AG10803 (cell line): Measurements from ENCODE around the gene DNLZ.
"Not testable (repeated sequence)": the region's sequence is repeated elsewhere in the genome, so short reads cannot be mapped to it uniquely, and the experiment has no call there.

Experiments used
- DNase-seq: peaks from one replicate; pipeline ENCODE4 v3.0.0; 2010; ENCODE audit warnings: low read depth
- H3K4me3 ChIP-seq: 2 replicates; pipeline ENCODE4 v1.5.1; 2011; ENCODE audit warnings: mild to moderate bottlenecking, low read length, control low read depth
- CTCF ChIP-seq: conservative IDR thresholded peaks from 2 replicates; pipeline ENCODE4 v1.5.1; 2011; ENCODE audit warnings: mild to moderate bottlenecking, low read length, control low read depth, inconsistent platforms

Gene DNLZ

GRCh38 chr9:136352682-136353081 lies 10.9 kb downstream of the DNLZ start:
- H3K4me3 ChIP-seq, result no peak overlapping the region
- no peak for TF ChIP-seq CTCF
- DNase-seq, result no peak

- H3K4me3 ChIP-seq, DNase-seq: not testable (repeated sequence)
Measured at GRCh38 chr9:136351868-136352267, 11.7 kb downstream of the DNLZ start.

- TF ChIP-seq CTCF, result no peak
- H3K4me3 ChIP-seq, result no peak overlapping the region
- no peak for DNase-seq
Measured at GRCh38 chr9:136351252-136351800, 12.2 kb downstream of the DNLZ start.

- no peak overlapping the region for H3K4me3 ChIP-seq
- TF ChIP-seq CTCF, result no peak
- DNase-seq, result no peak
Measured at GRCh38 chr9:136349546-136349945, 14.0 kb downstream of the DNLZ start.

- no peak for TF ChIP-seq CTCF
- DNase-seq, result no peak
- H3K4me3 ChIP-seq, result no peak overlapping the region
Measured at GRCh38 chr9:136348691-136349090, 14.9 kb downstream of the DNLZ start.

- no peak for TF ChIP-seq CTCF
- peak; percentile 27 for DNase-seq
- no peak overlapping the region for H3K4me3 ChIP-seq
Measured at GRCh38 chr9:136347472-136348256, 15.9 kb downstream of the DNLZ start.

- DNase-seq, result no peak
- TF ChIP-seq CTCF, result no peak
- H3K4me3 ChIP-seq, result no peak overlapping the region
Measured at GRCh38 chr9:136346927-136347465, 16.5 kb downstream of the DNLZ start.
